ENCODE data around the gene L3MBTL4. TPM values are rescaled to one million over a fixed set of nuclear protein-coding genes. Genes with fewer than 3 reads are reported as not detected.

The L3MBTL4 gene
- total RNA-seq, 1 donor from 2014 or later: 8.0 TPM

GRCh38 chr18:6021306-6022073 is 393.2 kb downstream of the L3MBTL4 start:
- no peak for DNase-seq

GRCh38 chr18:6018671-6019070 is 396.0 kb downstream of the L3MBTL4 start:
- no peak for DNase-seq

- DNase-seq: no peak
Measured at GRCh38 chr18:6017171-6017570, 397.5 kb downstream of the L3MBTL4 start.

DNA sequence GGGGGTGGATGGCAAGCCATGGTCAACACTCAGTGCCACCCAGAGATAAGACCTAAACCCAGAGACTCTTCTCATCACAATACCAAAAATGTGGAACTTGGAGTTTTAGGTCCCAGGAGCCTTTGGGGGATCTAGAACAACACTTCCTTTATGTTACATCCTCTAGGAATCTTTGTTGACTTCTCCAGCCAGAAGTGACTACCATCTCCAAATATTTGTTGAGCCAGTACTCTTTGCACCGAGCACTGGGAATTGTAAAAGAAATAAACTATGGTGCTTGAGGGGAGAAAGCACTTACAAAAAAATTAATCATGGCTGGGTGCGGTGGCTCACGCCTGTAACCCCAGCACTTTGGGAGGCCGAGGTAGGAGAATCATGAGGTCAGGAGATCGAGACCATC is 399.3 kb downstream of the L3MBTL4 start:
- no peak for DNase-seq

DNA sequence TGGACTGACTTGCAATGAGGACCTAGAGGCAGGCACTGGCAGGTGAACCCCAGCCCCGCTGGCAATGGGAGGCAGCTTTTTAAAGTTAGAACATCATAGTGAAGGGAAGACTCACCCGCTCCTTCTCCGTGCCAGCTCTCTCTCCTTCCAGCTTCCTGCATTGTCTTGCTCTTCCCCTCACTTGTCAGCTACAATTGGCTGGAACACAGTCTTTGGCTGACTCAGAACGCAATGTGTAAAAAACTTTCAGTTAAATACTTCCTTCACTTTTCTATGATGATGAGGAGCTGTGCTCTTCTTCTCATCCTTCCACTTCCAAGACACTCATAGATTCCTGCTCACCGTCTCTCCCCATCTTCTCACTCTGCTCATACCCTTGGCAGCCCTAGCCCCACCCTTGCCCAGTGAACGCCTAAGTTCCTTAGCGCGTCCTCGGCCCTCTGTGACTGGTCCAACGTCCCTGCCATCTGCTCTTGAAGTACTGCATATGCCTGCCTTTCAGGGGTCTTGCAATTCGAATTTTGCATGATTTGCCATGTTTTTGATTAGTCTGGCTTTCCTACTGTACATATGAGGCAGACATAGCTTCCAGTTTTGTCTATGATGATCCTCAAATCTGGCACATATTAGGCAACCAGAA is 401.4 kb downstream of the L3MBTL4 start:
- no peak for DNase-seq

DNA sequence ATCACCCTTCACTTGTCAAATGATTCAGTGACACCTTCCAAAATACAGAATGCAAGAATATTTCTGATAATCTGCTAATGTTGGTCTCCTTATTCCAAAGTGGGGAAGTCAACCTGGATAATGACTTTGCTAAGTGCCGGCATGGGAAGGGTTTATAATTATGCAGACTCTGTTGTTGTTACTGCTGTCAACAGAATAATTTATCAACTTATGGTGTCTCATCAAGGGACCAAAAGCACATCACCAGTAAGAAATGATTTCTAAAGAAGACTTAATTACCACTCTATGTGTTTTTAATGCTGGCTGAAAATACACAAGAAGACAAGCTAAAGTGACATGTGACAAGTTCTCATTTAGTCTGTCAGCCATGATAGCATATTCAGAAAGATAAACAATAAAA is 403.8 kb downstream of the L3MBTL4 start:
- DNase-seq: no peak

DNA sequence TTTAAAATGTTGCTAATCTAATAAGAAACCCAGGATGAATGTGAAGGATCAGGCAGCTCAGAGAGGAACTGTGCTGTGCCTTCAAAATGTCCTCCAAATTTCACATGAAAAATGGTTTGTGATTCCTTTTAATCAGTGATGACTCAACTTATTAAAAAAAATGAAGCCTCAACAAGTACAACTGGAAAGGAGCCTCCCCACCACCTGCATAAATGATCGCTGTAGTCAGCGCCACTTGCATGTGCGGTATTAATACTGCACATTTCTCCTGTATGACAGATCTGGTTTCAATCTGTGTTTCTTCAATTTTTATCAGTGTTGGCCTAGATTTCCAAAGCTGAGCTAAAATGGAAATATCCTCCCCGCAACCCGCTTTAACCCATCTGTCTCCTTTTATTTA is 404.4 kb downstream of the L3MBTL4 start:
- DNase-seq: no peak

- DNase-seq: no peak
Measured at GRCh38 chr18:6009756-6010155, 405.0 kb downstream of the L3MBTL4 start.

DNA sequence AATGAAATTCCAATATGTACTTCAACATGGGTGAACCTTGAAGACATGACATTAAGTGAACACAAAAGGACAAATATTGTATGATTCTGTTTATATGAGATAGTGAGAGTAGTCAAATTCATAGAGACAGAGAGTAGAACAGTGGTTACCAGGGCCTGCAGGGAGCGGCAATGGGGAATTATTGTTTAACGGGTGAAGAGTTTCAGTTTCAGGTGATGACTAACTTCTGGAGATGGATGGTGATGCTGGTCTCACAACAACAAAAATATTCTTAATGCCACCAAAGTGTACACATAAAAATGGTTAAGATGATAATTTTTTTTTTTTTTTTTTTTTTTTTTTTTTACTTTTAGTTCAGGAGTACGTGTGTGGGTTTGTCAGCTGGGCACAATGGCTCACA is 410.0 kb downstream of the L3MBTL4 start:
- no peak for DNase-seq

- DNase-seq: no peak
Measured at GRCh38 chr18:6004119-6004518, 410.6 kb downstream of the L3MBTL4 start.

GRCh38 chr18:6001867-6002266 is 412.8 kb downstream of the L3MBTL4 start:
- no peak for DNase-seq

DNA sequence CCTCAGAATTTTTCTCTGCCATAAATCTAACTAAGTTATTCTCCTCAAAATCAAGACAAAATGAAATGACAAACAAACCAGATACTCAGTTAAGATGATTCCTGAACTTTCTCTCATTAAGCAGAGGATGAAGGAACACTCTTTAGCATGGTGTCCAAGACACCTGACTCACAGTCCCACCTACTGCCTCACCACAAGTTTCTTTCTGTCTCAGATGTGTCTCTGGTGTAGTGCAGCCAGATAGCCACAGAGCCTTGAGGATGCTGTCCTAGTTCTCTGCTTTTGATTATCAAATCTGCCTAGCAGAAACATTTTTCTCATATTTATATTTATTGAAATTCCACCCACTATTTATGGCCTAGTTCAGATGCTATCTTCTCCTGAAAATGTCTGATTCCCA is 415.8 kb downstream of the L3MBTL4 start:
- no peak for DNase-seq

DNA sequence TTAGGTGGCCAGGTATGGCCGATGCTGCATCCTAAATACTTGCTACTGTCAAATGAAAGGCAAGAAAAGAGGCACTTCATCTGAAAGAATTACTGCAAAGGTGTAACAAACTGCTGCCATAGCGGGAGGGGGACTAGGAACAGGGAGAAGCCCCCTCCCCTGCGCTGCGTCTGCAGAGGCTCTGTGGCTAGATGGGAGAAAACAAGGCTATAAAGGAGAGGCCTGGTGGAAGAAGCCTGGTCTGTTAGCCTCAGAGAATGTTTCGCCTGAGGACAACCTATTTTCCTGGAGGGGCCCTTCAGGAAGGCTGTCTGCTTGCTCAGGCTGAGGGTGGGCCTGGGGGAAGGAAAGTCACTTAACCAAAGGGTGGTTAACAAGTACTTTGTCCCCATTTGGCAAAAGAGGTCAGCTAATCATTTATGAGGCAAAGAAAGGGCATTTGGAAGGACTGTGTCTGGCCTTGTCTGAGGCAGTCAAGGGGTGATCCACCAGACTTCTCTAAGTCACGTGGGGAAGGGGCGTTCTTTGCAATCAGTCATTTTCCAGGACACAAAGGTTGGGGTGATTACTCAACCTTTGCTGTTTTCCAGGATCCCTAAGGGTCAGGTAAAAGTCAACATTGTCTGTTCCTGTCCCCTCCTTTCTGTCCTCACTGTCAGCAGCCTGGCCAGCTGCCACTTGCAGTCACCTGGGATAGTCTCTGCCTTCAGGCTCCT is 416.4 kb downstream of the L3MBTL4 start:
- no peak for DNase-seq

DNA sequence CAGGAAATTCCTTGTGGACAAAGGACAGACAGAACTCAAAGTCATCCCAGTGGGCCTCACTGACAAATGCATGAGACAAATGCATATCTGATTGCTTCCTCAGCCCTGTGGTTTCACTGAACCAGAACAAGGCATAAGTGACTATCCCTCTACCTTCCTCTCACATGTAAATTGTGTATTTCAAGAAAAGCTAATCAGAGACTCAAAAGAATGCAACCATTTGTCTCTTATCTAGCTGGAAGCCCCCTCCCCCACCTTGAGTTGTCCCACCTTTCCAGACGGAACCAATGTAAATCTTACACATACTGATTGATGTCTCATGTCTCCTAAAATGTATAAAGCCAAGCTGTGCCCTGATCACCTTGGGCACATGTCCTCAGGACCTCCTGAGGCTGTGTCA is 417.4 kb downstream of the L3MBTL4 start:
- no peak for DNase-seq

DNA sequence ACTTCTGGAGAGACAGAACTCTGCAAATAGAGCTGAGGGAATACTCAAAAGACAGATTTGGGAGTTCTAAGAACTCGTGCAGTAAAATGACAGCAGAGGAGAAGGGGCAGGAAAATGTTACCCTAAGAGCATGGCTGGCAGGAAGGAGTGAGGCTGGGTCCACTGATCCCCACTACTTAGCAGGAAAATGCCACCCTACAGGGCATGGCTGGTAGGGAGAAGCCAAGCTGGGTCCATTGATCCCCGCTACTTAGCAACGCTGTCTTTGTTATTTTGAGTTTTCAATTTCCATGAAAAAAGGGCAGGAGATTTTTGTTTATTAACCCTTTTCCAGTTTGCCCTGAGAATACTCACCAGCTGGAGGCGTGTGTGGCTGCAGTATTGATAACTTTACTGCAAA is 419.1 kb downstream of the L3MBTL4 start:
- no peak for DNase-seq

- DNase-seq: no peak
Measured at GRCh38 chr18:5993938-5994337, 420.8 kb downstream of the L3MBTL4 start.

DNA sequence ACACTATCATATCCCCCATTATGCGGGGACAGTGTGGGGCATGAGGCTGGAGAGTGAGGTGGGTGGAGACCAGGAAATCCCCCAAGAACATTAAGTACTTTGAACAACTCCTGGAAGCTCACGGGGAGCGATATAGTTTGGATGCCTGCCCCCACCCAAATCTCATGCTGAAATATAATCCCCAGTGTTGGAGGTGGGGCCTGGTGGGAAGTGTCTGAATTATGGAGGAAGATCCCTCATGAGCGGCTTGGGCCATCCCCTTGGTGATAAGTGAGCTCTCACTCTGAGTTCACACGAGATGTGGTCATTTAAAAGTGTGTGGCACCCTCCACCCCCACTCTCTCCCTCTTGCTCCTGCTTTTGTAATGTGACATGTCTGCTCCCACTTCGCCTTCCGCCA is 422.3 kb downstream of the L3MBTL4 start:
- DNase-seq: no peak

GRCh38 chr18:5987249-5987648 is 427.5 kb downstream of the L3MBTL4 start:
- DNase-seq: no peak

- no peak for DNase-seq
Measured at GRCh38 chr18:5986257-5986931, 428.3 kb downstream of the L3MBTL4 start.

DNA sequence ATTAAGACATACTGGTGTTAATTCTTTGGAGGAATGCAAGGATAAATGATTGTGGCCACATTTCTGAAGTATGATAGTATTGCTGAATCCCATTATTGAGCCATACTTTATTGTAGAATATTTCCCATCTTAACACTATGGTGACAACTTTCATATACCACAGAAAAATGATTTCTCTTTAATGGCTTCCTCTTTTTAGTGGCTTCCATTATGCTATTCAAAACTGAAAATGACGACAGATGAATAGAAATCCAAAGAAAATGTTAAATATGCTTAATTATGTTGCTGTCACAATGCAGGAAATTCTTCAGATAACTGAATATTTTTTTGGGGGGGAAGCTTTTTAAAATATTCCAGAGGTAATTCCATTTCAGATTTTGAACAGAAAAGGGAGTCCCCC is 430.5 kb downstream of the L3MBTL4 start:
- DNase-seq: no peak

GRCh38 chr18:5983488-5983887 is 431.2 kb downstream of the L3MBTL4 start:
- DNase-seq: no peak

DNA sequence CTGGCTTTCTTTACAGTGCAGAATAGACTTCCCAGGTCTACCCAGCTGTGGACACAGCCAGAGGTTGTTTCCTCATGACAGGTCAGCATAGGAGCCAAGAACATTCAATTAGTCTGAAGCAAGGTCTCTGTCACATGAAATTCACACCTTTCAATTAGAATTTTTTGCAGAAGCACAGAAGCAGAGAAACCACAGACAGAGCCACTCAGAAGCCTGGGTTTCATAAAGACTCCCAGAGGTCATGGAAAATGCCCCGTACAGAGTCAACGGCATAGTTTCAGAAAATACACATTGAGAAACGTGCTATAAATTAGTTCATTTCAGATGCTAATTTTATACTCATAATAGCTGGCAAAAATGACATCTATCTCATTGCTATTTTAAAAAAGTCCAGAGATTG is 432.4 kb downstream of the L3MBTL4 start:
- no peak for DNase-seq

GRCh38 chr18:5980721-5981120 is 434.0 kb downstream of the L3MBTL4 start:
- no peak for DNase-seq

Measured in dermis blood vessel endothelial cell (primary cell).